Measurements from ENCODE around the gene TMEM82. TPM values are rescaled to one million over a fixed set of nuclear protein-coding genes. Genes with fewer than 3 reads are reported as not detected.

Gene TMEM82
- polyA plus RNA-seq, 1 donor (not counting 4 experiments of a cell fraction or from before 2014, with no cell fraction given), result not detected

- Histone ChIP-seq H3K9ac (ENCODE audit: control insufficient read depth, extremely low read depth, insufficient read depth, low read length) (no peak overlapping the region), H3K27me3 (ENCODE audit: control insufficient read depth, extremely low read depth, insufficient read depth, low read length) (no peaks in the 10 kb centered on the region), H3K36me3 (ENCODE audit: control insufficient read depth in 2 of 2, extremely low read depth in 1 of 2, insufficient read depth in 2 of 2, low read length in 2 of 2) (peaks cover 37 to 40% of the 10 kb centered on the region in 2 experiments), H3K4me3 (ENCODE audit: control insufficient read depth in 2 of 3, extremely low read depth in 1 of 3, insufficient read depth in 2 of 3, low read depth in 1 of 3, low read length in 3 of 3) (no peak overlapping the region), H3K9me3 (ENCODE audit: control insufficient read depth, low read depth, low read length) (no peaks in the 10 kb centered on the region), H3K4me2 (ENCODE audit: control insufficient read depth, extremely low read depth, insufficient read depth, low read depth, low read length) (no peak overlapping the region), H4K20me1 (ENCODE audit: control insufficient read depth, extremely low read depth, insufficient read depth, low read length) (no peaks in the 10 kb centered on the region), H3K9me1 (ENCODE audit: control insufficient read depth, extremely low read depth, insufficient read depth, low read length) (no peaks in the 10 kb centered on the region), H3K79me2 (ENCODE audit: control insufficient read depth, insufficient read depth, low read length) (no peaks in the 10 kb centered on the region), H3K4me1 (ENCODE audit: control insufficient read depth, extremely low read depth, insufficient read depth, low read length) (peaks cover 10% of the 10 kb centered on the region), H3K27ac (ENCODE audit: control insufficient read depth, insufficient read depth, low read length) (no peak overlapping the region), H2AFZ (ENCODE audit: control insufficient read depth, low read length) (no peak overlapping the region)
- dilution Hi-C loops (cut with MboI; ENCODE audit: extremely low pct_ligation_motif_present, low sequenced_read_pairs), result no loop called here
- TF ChIP-seq EZH2 (IDR thresholded peaks at IDR 0.05; ENCODE audit: low read length) (no peak), CTCF (optimal IDR thresholded peaks at IDR 0.05 in 1 of 3, IDR thresholded peaks at IDR 0.05 in 1 of 3, conservative IDR thresholded peaks at IDR 0.05 in 1 of 3; ENCODE audit: extremely low read depth in 1 of 3, insufficient read depth in 2 of 3, low read length in 3 of 3) (no peak)
- no peak for FAIRE-seq
- DNase-seq (ENCODE audit: low read depth, low spot score), result no peak
These were observed 9.6 kb upstream of the TMEM82 start for GRCh38 chr1:15732686-15733081.

- H3K27ac ChIP-seq (ENCODE audit: control insufficient read depth, insufficient read depth, low read length), result no peak overlapping the region
- dilution Hi-C loops (cut with MboI; ENCODE audit: extremely low pct_ligation_motif_present, low sequenced_read_pairs), result no loop called here
These were observed 9.0 kb upstream of the TMEM82 start for GRCh38 chr1:15733218-15733725.

More at GRCh38 chr1:15733218-15733725, 9.0 kb upstream of the TMEM82 start:
- no peak overlapping the region for H3K4me3 ChIP-seq (ENCODE audit: control insufficient read depth in 2 of 3, extremely low read depth in 1 of 3, insufficient read depth in 2 of 3, low read depth in 1 of 3, low read length in 3 of 3)
- no peaks in the 10 kb centered on the region for H3K79me2 ChIP-seq (ENCODE audit: control insufficient read depth, insufficient read depth, low read length)
- FAIRE-seq (no peak), DNase-seq (ENCODE audit: low read depth, low spot score) (no peak)
- no peak overlapping the region for H3K4me2 ChIP-seq (ENCODE audit: control insufficient read depth, extremely low read depth, insufficient read depth, low read depth, low read length)
- no peaks in the 10 kb centered on the region for H3K9me3 ChIP-seq (ENCODE audit: control insufficient read depth, low read depth, low read length)
- H3K27me3 ChIP-seq (ENCODE audit: control insufficient read depth, extremely low read depth, insufficient read depth, low read length), result no peaks in the 10 kb centered on the region
- no peaks in the 10 kb centered on the region for H4K20me1 ChIP-seq (ENCODE audit: control insufficient read depth, extremely low read depth, insufficient read depth, low read length)
- H3K9me1 ChIP-seq (ENCODE audit: control insufficient read depth, extremely low read depth, insufficient read depth, low read length), result no peaks in the 10 kb centered on the region
- peaks cover 31 to 37% of the 10 kb centered on the region in 2 experiments for H3K36me3 ChIP-seq (ENCODE audit: control insufficient read depth in 2 of 2, extremely low read depth in 1 of 2, insufficient read depth in 2 of 2, low read length in 2 of 2)
- TF ChIP-seq EZH2 (IDR thresholded peaks at IDR 0.05; ENCODE audit: low read length) (no peak), CTCF (optimal IDR thresholded peaks at IDR 0.05 in 1 of 3, IDR thresholded peaks at IDR 0.05 in 1 of 3, conservative IDR thresholded peaks at IDR 0.05 in 1 of 3; ENCODE audit: extremely low read depth in 1 of 3, insufficient read depth in 2 of 3, low read length in 3 of 3) (no peak)
- peaks cover 10% of the 10 kb centered on the region for H3K4me1 ChIP-seq (ENCODE audit: control insufficient read depth, extremely low read depth, insufficient read depth, low read length)
- H3K9ac ChIP-seq (ENCODE audit: control insufficient read depth, extremely low read depth, insufficient read depth, low read length), result no peak overlapping the region
- H2AFZ ChIP-seq (ENCODE audit: control insufficient read depth, low read length), result no peak overlapping the region

Data from keratinocyte (primary cell).